Measurements from ENCODE around the gene PNLDC1. TPM values are rescaled to one million over a fixed set of nuclear protein-coding genes. Genes with fewer than 3 reads are reported as not detected.
A peak's percentile ranks its signal among the peaks of the same experiment; 100 is the strongest.
"Not testable (repeated sequence)": the region's sequence is repeated elsewhere in the genome, so short reads cannot be mapped to it uniquely, and the experiment has no call there.

Gene PNLDC1
- polyA plus RNA-seq, 1 donor from 2014 or later = not detected

DNA sequence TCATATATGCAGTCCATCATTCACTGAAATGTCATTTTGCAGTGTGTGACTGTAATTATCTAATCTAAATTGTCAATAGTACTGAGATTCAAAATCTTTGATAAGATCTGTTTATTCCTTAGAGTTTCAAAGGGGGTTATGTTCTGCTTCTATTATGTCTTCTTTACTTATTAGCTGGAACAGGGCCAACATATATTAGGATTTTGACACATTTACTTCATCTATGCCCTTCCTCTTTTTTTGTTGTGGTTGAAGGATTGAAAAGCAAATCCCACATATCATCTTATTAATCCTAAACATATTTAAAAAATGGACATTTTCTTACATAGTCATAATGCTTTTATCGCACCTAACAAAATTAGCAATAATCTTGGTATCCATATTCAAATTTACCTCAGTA lies 60.4 kb downstream of the PNLDC1 start:
- Histone ChIP-seq H3K9me2 (ENCODE audit: insufficient read depth, low read length) (no peaks in the 10 kb centered on the region), H2AFZ (ENCODE audit: low read depth, low read length) (no peak overlapping the region), H3K27me3 (ENCODE audit: insufficient read depth, low read depth, low read length) (no peaks in the 10 kb centered on the region), H4K20me1 (ENCODE audit: insufficient read depth) (no peaks in the 10 kb centered on the region), H3K9me3 (ENCODE audit: low read length) (no peaks in the 10 kb centered on the region), H3K4me3 (ENCODE audit: low read length) (no peak overlapping the region), H3K27ac (ENCODE audit: low read length) (no peak overlapping the region), H3K36me3 (ENCODE audit: insufficient read depth, low read length) (no peaks in the 10 kb centered on the region), H3K4me2 (ENCODE audit: low read length) (no peak overlapping the region), H3K9ac (ENCODE audit: low read length) (no peak overlapping the region), H3F3A (ENCODE audit: insufficient read depth, low read length, poor library complexity, severe bottlenecking) (no peaks in the 10 kb centered on the region), H3K79me2 (replicated peaks; ENCODE audit: insufficient read depth, low read length) (no peaks in the 10 kb centered on the region)
- no peak for TF ChIP-seq TAF1 (IDR thresholded peaks at IDR 0.05; ENCODE audit: low read depth)
- no peak for TF ChIP-seq REST (IDR thresholded peaks at IDR 0.05; ENCODE audit: borderline replicate concordance)
- TF ChIP-seq MXI1 (conservative IDR thresholded peaks at IDR 0.05; ENCODE audit: poor library complexity, severe bottlenecking) = no peak
- TF ChIP-seq EP300 (conservative IDR thresholded peaks at IDR 0.05; ENCODE audit: poor library complexity, severe bottlenecking) = no peak

- H3K9me2 ChIP-seq (ENCODE audit: insufficient read depth, low read length) = no peaks in the 10 kb centered on the region
- H3F3A ChIP-seq (ENCODE audit: insufficient read depth, low read length, poor library complexity, severe bottlenecking) = no peaks in the 10 kb centered on the region
- no peaks in the 10 kb centered on the region for H4K20me1 ChIP-seq (ENCODE audit: insufficient read depth)
- TF ChIP-seq POLR2AphosphoS5 (IDR thresholded peaks at IDR 0.05) (no peak), MXI1 (conservative IDR thresholded peaks at IDR 0.05; ENCODE audit: poor library complexity, severe bottlenecking) (no peak), EZH2 (IDR thresholded peaks at IDR 0.05; ENCODE audit: borderline replicate concordance, insufficient read depth, low read length, poor library complexity, severe bottlenecking) (no peak), SMC3 (conservative IDR thresholded peaks at IDR 0.05; ENCODE audit: poor library complexity) (no peak)
- H3K4me2 ChIP-seq (ENCODE audit: low read length) = no peak overlapping the region
- H2AFZ ChIP-seq (ENCODE audit: low read depth, low read length) = no peak overlapping the region
- no peaks in the 10 kb centered on the region for H3K36me3 ChIP-seq (ENCODE audit: insufficient read depth, low read length)
- no peak overlapping the region for H3K4me3 ChIP-seq (ENCODE audit: low read length)
- H3K27me3 ChIP-seq (ENCODE audit: insufficient read depth, low read depth, low read length) = no peaks in the 10 kb centered on the region
- no peak overlapping the region for H3K27ac ChIP-seq (ENCODE audit: low read length)
- H3K9ac ChIP-seq (ENCODE audit: low read length) = no peak overlapping the region
- no peaks in the 10 kb centered on the region for H3K79me2 ChIP-seq (replicated peaks; ENCODE audit: insufficient read depth, low read length)
- H3K9me3 ChIP-seq (ENCODE audit: low read length) = no peaks in the 10 kb centered on the region
Observed at GRCh38 chr6:159862103-159862502, 62.0 kb downstream of the PNLDC1 start.

GRCh38 chr6:159863341-159863740 lies 63.3 kb downstream of the PNLDC1 start:
- H3K36me3 ChIP-seq (ENCODE audit: insufficient read depth, low read length); H3K27ac ChIP-seq (ENCODE audit: low read length); H3K9ac ChIP-seq (ENCODE audit: low read length); H4K20me1 ChIP-seq (ENCODE audit: insufficient read depth); H3F3A ChIP-seq (ENCODE audit: insufficient read depth, low read length, poor library complexity, severe bottlenecking); H3K9me2 ChIP-seq (ENCODE audit: insufficient read depth, low read length); H3K79me2 ChIP-seq (replicated peaks; ENCODE audit: insufficient read depth, low read length); H3K27me3 ChIP-seq (ENCODE audit: insufficient read depth, low read depth, low read length); H3K4me2 ChIP-seq (ENCODE audit: low read length); H3K9me3 ChIP-seq (ENCODE audit: low read length); H2AFZ ChIP-seq (ENCODE audit: low read depth, low read length); H3K4me3 ChIP-seq (ENCODE audit: low read length): not testable (repeated sequence)
- TF ChIP-seq SMC3 (conservative IDR thresholded peaks at IDR 0.05; ENCODE audit: poor library complexity) (peak; percentile 75), RAD21 (conservative IDR thresholded peaks at IDR 0.05) (peak; percentile 80), CTCF (IDR thresholded peaks at IDR 0.05; ENCODE audit: poor library complexity, severe bottlenecking) (peak; percentile 70)

Measured in neural cell (in vitro differentiated cells).